ENCODE results near the gene SUFU.

SUFU gene

DNA sequence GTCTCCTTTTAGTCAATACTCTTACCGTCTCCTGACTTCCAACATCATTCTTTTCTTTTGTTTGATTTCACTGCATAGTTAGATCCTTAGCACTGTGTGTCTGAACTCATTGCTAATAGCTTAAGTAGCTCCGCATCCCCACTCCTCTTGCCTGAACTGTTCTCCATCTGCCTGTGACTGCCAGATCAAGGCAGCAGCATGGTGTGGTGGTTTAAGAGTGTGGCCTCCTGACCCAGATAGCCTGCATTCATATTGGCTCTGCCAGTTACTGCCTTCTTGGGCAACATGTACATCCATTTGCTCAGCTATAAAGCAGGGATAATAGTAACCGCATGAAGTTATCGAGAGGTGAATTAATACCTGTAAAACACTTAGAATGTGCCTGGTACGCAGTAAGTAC is 50.8 kb downstream of the SUFU start:
- FAIRE-seq = no peak

DNA sequence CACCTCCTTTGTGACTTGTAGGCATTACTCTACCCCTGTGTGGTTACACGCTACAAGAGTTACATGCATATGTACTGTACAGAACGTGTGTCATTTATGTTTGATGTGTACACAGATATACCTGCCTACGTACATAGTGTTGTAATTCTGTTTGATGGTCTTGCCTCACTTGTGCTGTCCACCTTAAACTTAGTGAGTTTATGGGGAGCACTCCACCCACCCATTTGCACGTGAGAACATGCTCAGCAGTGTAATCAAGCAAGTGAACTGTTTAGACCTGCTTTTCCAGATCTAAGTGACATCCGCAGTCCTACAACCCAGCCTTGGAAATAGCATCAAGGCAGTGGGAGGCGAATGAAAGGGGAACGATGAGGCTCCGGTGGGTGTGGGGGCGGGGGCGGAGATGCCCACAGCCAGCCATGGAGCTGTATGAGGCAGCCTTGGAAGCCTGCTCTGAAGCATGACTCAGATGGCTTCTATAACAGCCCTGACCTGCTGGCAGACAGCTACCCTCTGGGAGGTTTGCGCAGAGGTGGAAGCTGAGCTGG is 52.1 kb downstream of the SUFU start:
- no peak for FAIRE-seq

GRCh38 chr10:102557569-102557968 is 53.8 kb downstream of the SUFU start:
- no peak for FAIRE-seq

DNA sequence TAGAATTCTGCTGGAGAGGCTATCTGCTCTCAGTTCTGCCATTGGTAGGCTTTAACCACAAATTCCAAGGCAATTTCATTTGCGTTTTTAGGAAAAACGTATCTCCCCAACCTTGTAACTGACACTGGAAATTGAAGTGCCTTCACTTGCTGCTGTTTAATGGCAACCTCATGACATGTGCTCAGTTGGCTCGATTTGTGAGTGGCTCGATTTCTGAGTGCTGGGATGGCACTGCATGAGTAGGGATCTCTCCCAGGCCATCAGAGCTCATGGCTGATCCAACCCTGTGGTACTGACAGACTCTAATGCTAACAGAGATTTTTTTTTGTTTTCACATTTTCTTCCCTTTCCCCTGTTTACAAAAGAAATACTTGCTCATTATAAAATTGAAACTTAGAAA is 56.0 kb downstream of the SUFU start:
- no peak for FAIRE-seq

GRCh38 chr10:102564209-102564834 is 60.5 kb downstream of the SUFU start:
- no peak for FAIRE-seq

DNA sequence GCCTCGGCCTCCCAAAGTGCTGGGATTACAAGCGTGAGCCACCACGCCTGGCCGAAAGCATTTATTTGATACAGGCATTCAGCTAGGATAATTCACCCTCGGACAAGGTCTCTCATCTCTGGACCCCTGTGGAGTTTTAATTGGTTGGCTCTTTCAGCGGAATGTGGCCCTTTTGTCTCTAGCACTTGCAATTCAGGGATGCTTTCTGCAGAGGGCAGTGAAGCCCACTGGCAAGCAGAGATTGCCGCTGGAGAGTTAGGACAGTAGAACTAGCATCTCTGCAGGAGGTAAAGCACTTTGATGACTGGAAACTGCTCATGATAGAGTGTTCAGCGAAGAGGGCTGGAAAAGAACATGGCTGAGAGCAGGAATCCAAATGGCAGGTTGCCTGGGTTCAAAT is 62.0 kb downstream of the SUFU start:
- FAIRE-seq = no peak

- FAIRE-seq = no peak
Observed at GRCh38 chr10:102578782-102579181, 75.0 kb downstream of the SUFU start.

GRCh38 chr10:102579328-102579727 is 75.6 kb downstream of the SUFU start:
- FAIRE-seq = no peak

DNA sequence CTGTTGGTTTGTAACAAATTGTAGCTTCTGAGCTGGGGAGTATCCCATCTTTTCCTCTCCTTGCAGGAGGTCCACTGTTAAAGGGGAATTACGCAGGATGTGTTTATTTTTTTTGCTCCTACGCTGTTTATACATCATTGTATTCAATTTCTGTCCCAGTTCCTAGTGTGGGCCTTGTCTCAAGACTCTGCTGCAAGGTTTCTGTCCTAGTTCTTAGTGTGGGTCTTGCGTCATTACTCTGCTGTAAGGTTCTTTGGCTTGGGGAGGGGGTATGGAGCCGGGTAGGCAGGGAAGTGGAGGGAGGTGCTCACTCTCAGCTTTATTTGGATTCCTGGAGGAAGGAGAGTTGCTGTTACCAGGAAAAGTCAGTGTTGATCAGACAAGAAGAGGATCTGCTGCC is 76.5 kb downstream of the SUFU start:
- no peak for FAIRE-seq

DNA sequence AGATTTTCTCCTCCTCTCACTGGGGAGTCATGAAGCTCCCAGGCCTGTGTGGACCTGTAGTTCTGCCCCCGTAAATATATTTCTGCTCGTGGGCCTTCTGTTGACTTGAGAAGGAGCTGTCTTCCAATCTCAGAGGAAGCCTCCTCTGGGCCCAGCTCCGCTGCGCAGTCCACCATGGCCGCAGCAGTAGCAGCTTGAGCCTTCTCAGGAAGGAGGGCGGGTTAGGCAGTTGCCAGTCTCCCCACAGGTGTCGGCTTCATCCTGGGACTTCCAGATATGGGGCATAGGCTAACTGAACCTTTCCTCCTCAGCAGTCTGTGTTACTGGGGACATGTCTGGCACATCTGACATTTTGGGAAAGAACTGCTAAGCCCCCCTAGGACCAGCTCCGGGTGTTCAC is 77.6 kb downstream of the SUFU start:
- no peak for FAIRE-seq

GRCh38 chr10:102581981-102582580 is 78.3 kb downstream of the SUFU start:
- FAIRE-seq = no peak

DNA sequence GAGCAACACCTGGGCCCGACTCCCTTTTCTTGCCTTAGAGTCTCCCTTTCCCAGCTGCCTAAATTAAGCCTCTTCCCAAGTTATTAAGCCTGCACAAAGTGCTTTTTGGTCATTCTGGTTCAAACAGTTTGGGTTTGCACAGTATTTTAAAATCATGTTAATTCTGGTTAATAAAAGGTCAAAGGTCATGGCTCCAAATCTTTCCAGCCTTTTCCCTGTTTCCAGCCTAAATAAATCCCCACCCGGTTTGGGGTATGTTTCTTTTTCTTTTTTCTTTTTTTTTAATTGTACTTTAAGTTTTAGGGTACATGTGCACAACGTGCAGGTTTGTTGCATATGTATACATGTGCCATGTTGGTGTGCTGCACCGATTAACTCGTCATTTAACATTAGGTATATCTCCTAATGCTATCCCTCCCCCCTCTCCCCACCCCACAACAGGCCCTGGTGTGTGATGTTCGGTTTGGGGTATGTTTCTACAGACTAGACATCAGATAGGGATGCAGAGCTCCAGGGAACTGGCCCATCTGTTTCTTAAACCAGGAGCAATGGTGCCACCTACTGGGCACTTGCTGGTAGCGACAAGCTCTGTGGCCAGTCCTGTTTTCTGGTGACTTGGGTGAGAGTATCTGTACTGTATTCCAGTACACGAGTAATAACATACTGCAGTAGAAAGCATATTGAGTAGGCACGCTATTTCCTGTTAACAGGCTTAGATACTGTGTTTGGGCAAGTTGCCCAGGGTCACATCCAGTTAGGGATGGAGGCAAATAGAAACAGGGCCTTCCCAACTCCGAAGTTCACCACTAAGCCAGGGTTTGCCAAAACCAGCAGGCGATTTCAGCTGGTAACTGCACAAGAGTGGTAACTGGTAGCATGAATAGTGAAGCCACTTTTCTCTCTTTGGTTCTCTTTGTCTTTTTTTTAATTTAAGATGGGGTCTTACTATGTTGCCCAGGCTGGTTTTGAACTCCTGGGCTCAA is 80.0 kb downstream of the SUFU start:
- FAIRE-seq = peak; percentile 81

DNA sequence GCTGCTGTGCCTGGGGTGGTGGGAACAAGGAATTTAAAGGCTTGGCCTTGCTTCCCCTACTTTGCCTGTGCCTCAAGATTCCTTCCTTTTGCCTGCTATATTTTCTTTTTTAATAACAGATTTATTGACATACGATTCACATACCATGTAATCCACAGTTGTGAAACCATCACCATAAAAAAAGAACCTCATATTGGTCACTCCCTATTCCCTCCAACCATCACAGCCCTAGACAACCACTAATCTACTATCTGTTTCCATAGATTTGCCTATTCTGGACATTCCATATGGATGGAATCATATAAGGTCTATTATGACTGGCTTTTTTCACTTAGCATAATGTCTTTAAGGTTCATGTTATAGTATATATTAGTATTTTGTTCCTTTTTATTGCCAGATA is 81.3 kb downstream of the SUFU start:
- FAIRE-seq = no peak

DNA sequence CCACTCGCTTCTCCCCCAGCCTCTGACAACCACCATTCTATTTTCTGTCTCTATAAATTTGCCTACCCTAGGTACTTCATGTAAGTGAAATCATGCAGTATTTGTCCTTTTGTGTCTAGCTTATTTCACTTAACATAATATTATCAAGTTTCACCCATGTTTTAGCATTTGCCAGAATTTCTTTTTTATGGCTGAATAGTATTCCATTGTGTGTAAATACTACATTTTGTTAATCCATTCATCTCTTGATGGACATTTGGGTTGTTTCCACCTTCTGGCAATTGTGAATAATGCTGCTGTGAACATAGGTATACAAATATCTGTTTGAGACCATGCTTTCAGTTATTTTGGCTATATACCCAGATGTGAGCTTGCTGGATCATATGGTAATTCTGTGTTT is 83.1 kb downstream of the SUFU start:
- FAIRE-seq = no peak

- FAIRE-seq = no peak
Observed at GRCh38 chr10:102588875-102589274, 85.1 kb downstream of the SUFU start.

DNA sequence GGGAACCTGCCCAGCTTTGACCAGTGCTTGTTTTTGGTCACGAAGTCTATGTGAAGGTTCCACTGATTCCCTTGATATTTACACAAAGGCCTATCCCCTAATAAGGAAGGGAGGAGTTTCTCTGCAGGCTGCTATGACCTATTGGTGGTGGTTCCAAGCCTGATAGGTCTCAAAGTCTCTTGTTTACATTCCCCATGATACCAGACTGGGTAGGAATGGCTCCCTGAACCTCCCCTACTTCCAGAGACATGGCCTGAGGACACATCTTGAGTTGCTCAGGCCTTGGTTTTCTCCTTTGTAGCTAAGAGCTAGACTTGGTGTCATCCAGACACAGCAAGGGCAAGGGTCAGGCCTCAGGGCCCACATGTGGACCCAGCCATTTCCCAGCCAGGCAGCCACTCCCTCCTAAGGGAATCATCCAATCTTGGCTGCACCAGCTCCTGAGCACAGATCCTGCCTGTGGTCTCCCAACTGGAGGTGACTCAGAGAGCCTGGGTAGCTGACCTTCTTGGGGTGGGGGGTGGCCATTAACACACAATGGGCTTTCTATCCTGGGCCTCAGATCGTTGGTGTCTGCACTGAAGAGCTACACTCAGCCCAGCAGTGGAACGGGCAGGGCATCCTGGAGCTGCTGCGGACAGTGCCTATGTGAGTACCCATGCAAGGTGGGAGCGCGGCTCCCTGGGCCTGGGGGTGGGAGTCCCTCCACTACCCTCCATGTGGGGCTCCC is 89.5 kb downstream of the SUFU start:
- FAIRE-seq = no peak

- no peak for FAIRE-seq
Observed at GRCh38 chr10:102593804-102594079, 90.0 kb downstream of the SUFU start.

- FAIRE-seq = no peak
Observed at GRCh38 chr10:102595293-102595692, 91.5 kb downstream of the SUFU start.

DNA sequence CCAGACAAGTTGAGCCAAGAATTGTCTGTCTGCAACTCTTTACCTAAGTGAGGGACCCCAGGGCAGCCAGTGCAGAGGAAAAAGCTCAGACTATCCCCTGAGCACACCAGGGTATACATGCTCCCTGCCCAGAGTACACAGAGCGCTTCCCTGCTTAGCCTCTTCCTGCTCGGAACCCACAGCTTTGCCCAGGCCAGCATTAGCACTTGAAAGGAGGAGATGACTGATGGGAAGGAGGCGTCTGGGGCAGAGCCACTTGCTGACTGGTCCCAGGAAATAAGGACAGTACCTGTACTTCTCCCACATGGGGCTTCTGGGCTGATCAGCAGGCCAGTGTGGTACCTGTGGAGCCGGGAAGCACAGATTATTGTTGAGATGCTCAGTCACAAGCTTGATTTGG is 92.1 kb downstream of the SUFU start:
- FAIRE-seq = no peak

DNA sequence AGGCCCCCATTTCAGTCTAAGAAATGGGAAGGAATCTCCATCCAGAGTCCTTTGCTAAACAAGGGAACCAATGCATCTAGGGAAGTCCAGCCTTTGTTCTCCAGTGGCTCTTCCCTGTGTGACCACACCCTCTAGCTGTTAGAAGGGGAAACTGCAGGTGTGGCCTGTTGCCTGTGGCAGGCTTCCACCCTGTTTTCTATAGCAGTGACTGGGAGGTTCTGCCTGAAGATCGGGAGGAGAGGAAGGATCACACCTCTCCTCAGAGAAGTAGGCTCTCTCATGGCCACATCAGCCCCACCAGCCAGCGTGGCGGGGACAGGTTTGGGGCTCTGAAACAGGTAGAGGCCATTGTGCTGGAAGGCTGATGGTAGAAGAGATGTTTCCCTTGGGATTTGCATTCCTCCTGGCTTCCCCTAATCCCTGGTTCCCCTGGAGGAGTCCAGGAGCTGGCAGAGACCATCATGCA is 92.8 kb downstream of the SUFU start:
- no peak for FAIRE-seq

GRCh38 chr10:102597131-102597991 is 93.6 kb downstream of the SUFU start:
- FAIRE-seq = no peak

- no peak for FAIRE-seq
Observed at GRCh38 chr10:102598243-102598642, 94.5 kb downstream of the SUFU start.

Data from islet of Langerhans (tissue), 1 donor.